ENCODE results near the gene GSTK1.
A peak's percentile ranks its signal among the peaks of the same experiment; 100 is the strongest.

GSTK1 gene

DNA sequence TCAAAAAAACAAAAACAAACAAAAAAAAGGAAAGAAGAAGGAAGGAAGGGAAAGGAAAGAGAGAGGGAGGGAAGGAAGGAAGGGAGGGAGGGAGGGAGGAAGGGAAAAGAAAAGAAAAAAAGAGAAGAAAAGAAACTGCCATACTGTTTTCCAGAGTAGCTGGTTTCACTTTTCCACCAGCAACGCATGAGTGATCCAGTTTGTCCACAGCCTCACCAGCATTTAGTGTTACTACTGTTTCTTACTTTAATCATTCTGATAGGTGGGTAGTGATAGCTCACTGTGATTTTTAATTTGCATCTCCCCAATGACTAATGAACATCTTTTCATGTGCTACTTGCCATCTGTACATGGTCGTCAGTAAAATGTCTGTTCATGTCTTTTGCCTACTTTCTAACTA is 9.6 kb downstream of the GSTK1 start:
- Histone ChIP-seq H3K27ac (ENCODE audit: extremely low read depth, low read depth, low read length) (no peak overlapping the region), H3K9me3 (ENCODE audit: control insufficient read depth, insufficient read depth, low read depth, low read length) (no peaks in the 10 kb centered on the region), H3K4me3 (ENCODE audit: low read depth, low read length) (no peak overlapping the region), H3K36me3 (ENCODE audit: control insufficient read depth in 2 of 2, insufficient read depth in 1 of 2, low read length in 2 of 2) (peaks cover 0 to 24% of the 10 kb centered on the region in 2 experiments; a peak in 1 of 3 replicates), H3K4me1 (ENCODE audit: control insufficient read depth, insufficient read depth, low read length) (no peaks in the 10 kb centered on the region)
- TF ChIP-seq ZNF366 (tag by site-specific recombination; conservative IDR thresholded peaks at IDR 0.05) (0 out of 2 replicates have a peak, but pooled peaks have one; percentile 28), SP2 (tag by site-specific recombination; IDR thresholded peaks at IDR 0.05) (no peak), ZNF433 (tag by site-specific recombination; IDR thresholded peaks at IDR 0.05; ENCODE audit: low read depth) (no peak), ZNF19 (tag by site-specific recombination; IDR thresholded peaks at IDR 0.05; ENCODE audit: low read depth) (no peak), ZNF610 (tag by site-specific recombination; IDR thresholded peaks at IDR 0.05; ENCODE audit: borderline replicate concordance) (no peak)
- CTCF ChIA-PET: interaction anchor here (0.9 kb wide), 2 partner anchors 26 to 32 kb away, joined by 4 read pairs; no protein-coding TSS in a partner anchor
- POLR2A ChIA-PET: interaction anchor here (1.3 to 1.5 kb wide), 2 partner anchors 10 to 15 kb away, joined by 3 to 5 read pairs; partner anchors contain the start of genes CASP2 and GSTK1

DNA sequence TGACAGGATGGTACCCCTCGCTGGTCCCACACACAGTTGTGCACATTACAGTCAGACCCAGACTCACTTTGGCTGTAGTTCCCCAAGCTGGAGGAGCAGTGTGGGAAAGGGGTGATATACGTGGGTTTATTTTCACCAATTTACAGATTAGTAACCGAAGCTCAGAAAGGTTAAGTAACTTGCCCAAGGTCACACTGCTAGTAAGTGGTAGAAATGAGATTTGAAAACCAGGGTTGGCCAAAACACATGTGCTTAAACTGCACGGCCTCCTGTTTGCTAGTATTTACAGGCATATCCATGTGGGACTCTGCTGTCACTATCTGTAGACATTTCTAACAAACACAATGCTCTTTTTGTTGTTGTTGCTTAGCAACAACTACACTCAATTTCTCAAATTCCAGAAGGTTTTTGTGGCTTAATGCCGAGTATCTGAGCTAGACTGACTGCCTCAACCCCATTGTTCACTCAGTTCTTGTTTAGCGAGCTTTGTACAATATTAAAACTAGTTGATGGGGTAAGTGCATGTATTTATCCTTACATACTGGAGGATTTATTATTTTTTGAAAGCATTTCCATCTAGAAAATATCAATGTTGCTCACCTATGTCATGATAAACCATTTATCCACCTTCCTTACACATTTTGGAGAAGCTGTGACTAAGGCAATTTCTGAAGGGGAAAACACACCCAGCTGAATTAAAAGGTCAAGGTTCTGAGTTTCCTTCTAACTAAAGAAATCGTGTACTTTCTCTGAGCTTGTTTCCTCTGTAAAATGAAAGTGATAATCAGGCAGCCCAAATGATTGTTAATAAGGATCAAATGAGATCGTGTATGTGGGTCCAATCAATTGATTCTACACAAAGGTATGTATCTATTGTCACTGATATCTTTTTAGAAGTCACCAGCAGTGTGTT is 16.2 kb downstream of the GSTK1 start:
- H3K36me3 ChIP-seq (ENCODE audit: control insufficient read depth in 2 of 2, insufficient read depth in 1 of 2, low read length in 2 of 2): no peaks in the 10 kb centered on the region
- CTCF ChIA-PET: interaction anchor here (0.7 to 2.0 kb wide), 5 partner anchors 10 to 64 kb away, joined by 3 to 7 read pairs (median 4); no protein-coding TSS in a partner anchor
- no peak overlapping the region for H3K27ac ChIP-seq (ENCODE audit: extremely low read depth, low read depth, low read length)
- no peaks in the 10 kb centered on the region for H3K9me3 ChIP-seq (ENCODE audit: control insufficient read depth, insufficient read depth, low read depth, low read length)
- POLR2A ChIA-PET: interaction anchor here (1.0 to 1.6 kb wide), 2 partner anchors 9 to 16 kb away, joined by 4 to 8 read pairs; partner anchors contain the start of genes CASP2 and GSTK1
- TF ChIP-seq ZNF394 (tag by site-specific recombination; IDR thresholded peaks at IDR 0.05; ENCODE audit: borderline replicate concordance) (no peak), PRDM1 (tag by site-specific recombination; IDR thresholded peaks at IDR 0.05) (peak; percentile 47)
- no peaks in the 10 kb centered on the region for H3K4me1 ChIP-seq (ENCODE audit: control insufficient read depth, insufficient read depth, low read length)
- H3K4me3 ChIP-seq (ENCODE audit: low read depth, low read length): no peak overlapping the region

DNA sequence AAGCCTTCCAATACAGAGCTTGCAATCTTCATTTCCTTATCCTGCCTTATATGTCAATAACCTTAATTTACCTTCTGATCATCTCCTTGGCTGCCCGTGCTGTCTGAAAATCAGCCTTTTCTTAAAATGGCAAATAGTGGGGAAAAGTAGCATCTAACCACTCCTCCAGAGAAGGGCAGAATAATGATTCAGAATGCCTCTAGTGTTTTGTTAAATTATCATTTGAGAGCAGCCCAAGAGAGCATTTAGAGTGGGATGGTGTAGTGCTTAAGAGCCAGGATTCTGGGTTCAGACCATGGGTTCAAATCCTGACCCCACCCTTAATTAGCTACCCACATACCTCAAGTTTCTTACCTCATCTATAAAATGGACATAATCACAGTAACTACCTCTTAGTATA is 16.9 kb downstream of the GSTK1 start:
- H3K27ac ChIP-seq (ENCODE audit: extremely low read depth, low read depth, low read length): no peak overlapping the region
- TF ChIP-seq ZNF548 (tag by site-specific recombination; IDR thresholded peaks at IDR 0.05) (no peak), ZNF555 (tag by site-specific recombination; conservative IDR thresholded peaks at IDR 0.05) (no peak), IKZF3 (tag by site-specific recombination; IDR thresholded peaks at IDR 0.05) (no peak), ZBTB21 (tag by site-specific recombination; IDR thresholded peaks at IDR 0.05) (no peak), ZNF133 (tag by site-specific recombination; IDR thresholded peaks at IDR 0.05) (no peak), ZNF624 (tag by site-specific recombination; IDR thresholded peaks at IDR 0.05) (no peak), ZNF777 (tag by site-specific recombination; IDR thresholded peaks at IDR 0.05; ENCODE audit: borderline replicate concordance) (no peak), GLIS2 (tag by site-specific recombination; IDR thresholded peaks at IDR 0.05) (no peak), ZFHX2 (tag by site-specific recombination; conservative IDR thresholded peaks at IDR 0.05) (no peak), ZNF354C (tag by site-specific recombination; IDR thresholded peaks at IDR 0.05; ENCODE audit: borderline replicate concordance, low read depth) (no peak), TCF7L2 (IDR thresholded peaks at IDR 0.05; ENCODE audit: borderline replicate concordance, low read depth, low read length) (no peak), ZNF837 (tag by site-specific recombination; IDR thresholded peaks at IDR 0.05) (no peak)
- TF ChIP-seq, protein P1, sequence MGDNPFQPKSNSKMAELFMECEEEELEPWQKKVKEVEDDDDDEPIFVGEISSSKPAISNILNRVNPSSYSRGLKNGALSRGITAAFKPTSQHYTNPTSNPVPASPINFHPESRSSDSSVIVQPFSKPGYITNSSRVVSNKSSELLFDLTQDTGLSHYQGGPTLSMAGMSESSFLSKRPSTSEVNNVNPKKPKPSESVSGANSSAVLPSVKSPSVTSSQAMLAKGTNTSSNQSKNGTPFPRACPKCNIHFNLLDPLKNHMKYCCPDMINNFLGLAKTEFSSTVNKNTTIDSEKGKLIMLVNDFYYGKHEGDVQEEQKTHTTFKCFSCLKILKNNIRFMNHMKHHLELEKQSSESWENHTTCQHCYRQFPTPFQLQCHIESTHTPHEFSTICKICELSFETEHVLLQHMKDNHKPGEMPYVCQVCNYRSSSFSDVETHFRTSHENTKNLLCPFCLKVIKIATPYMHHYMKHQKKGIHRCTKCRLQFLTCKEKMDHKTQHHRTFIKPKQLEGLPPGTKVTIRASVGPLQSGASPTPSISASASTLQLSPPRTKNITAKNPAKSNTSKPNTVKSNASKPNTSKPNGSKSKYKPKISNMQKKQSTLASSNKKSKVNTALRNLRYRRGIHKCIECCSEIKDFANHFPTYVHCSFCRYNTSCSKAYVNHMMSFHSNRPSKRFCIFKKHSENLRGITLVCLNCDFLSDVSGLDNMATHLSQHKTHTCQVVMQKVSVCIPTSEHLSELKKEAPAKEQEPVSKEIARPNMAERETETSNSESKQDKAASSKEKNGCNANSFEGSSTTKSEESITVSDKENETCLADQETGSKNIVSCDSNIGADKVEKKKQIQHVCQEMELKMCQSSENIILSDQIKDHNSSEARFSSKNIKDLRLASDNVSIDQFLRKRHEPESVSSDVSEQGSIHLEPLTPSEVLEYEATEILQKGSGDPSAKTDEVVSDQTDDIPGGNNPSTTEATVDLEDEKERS (tag by site-specific recombination; IDR thresholded peaks at IDR 0.05): no peak
- TF ChIP-seq, protein P2, sequence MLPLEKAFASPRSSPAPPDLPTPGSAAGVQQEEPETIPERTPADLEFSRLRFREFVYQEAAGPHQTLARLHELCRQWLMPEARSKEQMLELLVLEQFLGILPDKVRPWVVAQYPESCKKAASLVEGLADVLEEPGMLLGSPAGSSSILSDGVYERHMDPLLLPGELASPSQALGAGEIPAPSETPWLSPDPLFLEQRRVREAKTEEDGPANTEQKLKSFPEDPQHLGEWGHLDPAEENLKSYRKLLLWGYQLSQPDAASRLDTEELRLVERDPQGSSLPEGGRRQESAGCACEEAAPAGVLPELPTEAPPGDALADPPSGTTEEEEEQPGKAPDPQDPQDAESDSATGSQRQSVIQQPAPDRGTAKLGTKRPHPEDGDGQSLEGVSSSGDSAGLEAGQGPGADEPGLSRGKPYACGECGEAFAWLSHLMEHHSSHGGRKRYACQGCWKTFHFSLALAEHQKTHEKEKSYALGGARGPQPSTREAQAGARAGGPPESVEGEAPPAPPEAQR (tag by site-specific recombination; IDR thresholded peaks at IDR 0.05): no peak
- CTCF ChIA-PET: interaction anchor here (0.7 to 2.0 kb wide), 4 partner anchors 11 to 40 kb away, joined by 3 to 7 read pairs (median 4); no protein-coding TSS in a partner anchor
- H3K36me3 ChIP-seq (ENCODE audit: control insufficient read depth in 2 of 2, insufficient read depth in 1 of 2, low read length in 2 of 2): no peaks in the 10 kb centered on the region
- H3K4me1 ChIP-seq (ENCODE audit: control insufficient read depth, insufficient read depth, low read length): no peaks in the 10 kb centered on the region
- no peak overlapping the region for H3K4me3 ChIP-seq (ENCODE audit: low read depth, low read length)
- POLR2A ChIA-PET: interaction anchor here (1.0 to 1.6 kb wide), 2 partner anchors 8 to 17 kb away, joined by 4 to 8 read pairs; partner anchors contain the start of genes CASP2 and GSTK1
- H3K9me3 ChIP-seq (ENCODE audit: control insufficient read depth, insufficient read depth, low read depth, low read length): no peaks in the 10 kb centered on the region

Measured in HEK293 (cell line).